K562 (cell line): ENCODE data around the gene CHAF1A. TPM values are rescaled to one million over a fixed set of nuclear protein-coding genes. Genes with fewer than 3 reads are reported as not detected.

Experiments
- ATAC-seq: fragments of 200-7000 bp; cut with Tn5 transposase; 3 replicates; pipeline ENCODE4 v1.9.1; 2020; ENCODE audit warnings: moderate library complexity
- BruUV-seq: library from RNA; stranded (reverse); fragments of 400-500 nt; replicated peaks from 2 replicates; lab custom pipeline; 2021; lab: Mats Ljungman, UMichigan
- CTCF ChIA-PET: fragments of 300-600 bp; formaldehyde crosslinking; extraction: SDS; loops from one replicate; lab custom pipeline; 2021; ENCODE audit warnings: low intra/inter-chr PET ratio; lab: Yijun Ruan, JAX
- POLR2A ChIA-PET: fragments of 300-600, 350-650 bp; sonication (Branson Sonifier 250); formaldehyde crosslinking; extraction: SDS; loops from one replicate; lab custom pipeline; 2021; ENCODE audit warnings: antibody characterized with exemption, inconsistent platforms; lab: Yijun Ruan, JAX
- DNase-seq, 4 experiments: peaks; one replicate each; pipeline versions ENCODE4 v3.0.0 to v3.0.0-alpha.2; 2011 to 2018; ENCODE audit warnings: low spot score in 3 of 4, mixed read lengths in 3 of 4; ENCODE audit errors: extremely low read depth in 1 of 4
- FAIRE-seq: peaks from 2 replicates; lab custom pipeline; 2011; peaks lifted over from hg19 to GRCh38; lab: Jason Lieb, UNC
- H2AFZ ChIP-seq: 2 replicates; pipeline ENCODE4 v1.6.0; 2011; ENCODE audit warnings: low read depth, low read length, control low read depth, inconsistent platforms
- H3K27ac ChIP-seq: fragments of 200-600 bp; 3 replicates; pipeline ENCODE4 v1.8.0; 2011; ENCODE audit warnings: low read depth, mild to moderate bottlenecking, control low read depth, inconsistent platforms, low read length, moderate library complexity, mixed read lengths; ENCODE audit errors: extremely low read depth
- H3K27me3 ChIP-seq, 2 experiments: fragments of 300-600 bp in 1 of 2; 2 replicates in 1 of 2; 3 replicates in 1 of 2; pipeline versions ENCODE4 v1.6.0 to v1.8.0; 2011; ENCODE audit warnings: inconsistent platforms in 2 of 2, low read length in 2 of 2, mild to moderate bottlenecking in 1 of 2, mixed read lengths in 1 of 2, moderate library complexity in 1 of 2; ENCODE audit not compliant: control insufficient read depth in 2 of 2, insufficient read depth in 2 of 2
- H3K36me3 ChIP-seq: fragments of 300-600 bp; 3 replicates; pipeline ENCODE4 v1.8.0; 2011; ENCODE audit warnings: mild to moderate bottlenecking, low read length, inconsistent platforms; ENCODE audit not compliant: control insufficient read depth, insufficient read depth
- H3K4me1 ChIP-seq, 2 experiments: fragments of 200-600 bp in 1 of 2; replicated peaks in 1 of 2; 2 replicates in 1 of 2; 3 replicates in 1 of 2; pipeline versions ENCODE4 v1.5.1 to v1.8.0; 2011; ENCODE audit warnings: inconsistent platforms in 2 of 2, low read length in 2 of 2, mild to moderate bottlenecking in 1 of 2, mixed read lengths in 1 of 2, moderate library complexity in 1 of 2; ENCODE audit not compliant: control insufficient read depth in 2 of 2, insufficient read depth in 2 of 2
- H3K4me2 ChIP-seq: 2 replicates; pipeline ENCODE4 v1.6.1; 2011; ENCODE audit warnings: low read length, control low read depth, inconsistent platforms, mixed read lengths; ENCODE audit not compliant: insufficient read depth
- H3K4me3 ChIP-seq: fragments of 200-600 bp; sonication (generic), shearing (Covaris generic); 2 replicates; pipeline ENCODE4 v1.5.1; 2016; ENCODE audit warnings: control low read depth, inconsistent platforms
- H3K79me2 ChIP-seq: fragments of 200-600 bp; 3 replicates; pipeline ENCODE4 v1.8.0; 2011; ENCODE audit warnings: low read length, inconsistent platforms; ENCODE audit not compliant: control insufficient read depth, insufficient read depth
- H3K9ac ChIP-seq, 2 experiments: 2 replicates each; pipeline versions ENCODE4 v1.6.0 to v1.6.1; 2011; ENCODE audit warnings: low read depth in 2 of 2, low read length in 2 of 2, control low read depth in 1 of 2, inconsistent platforms in 1 of 2, mild to moderate bottlenecking in 1 of 2, mixed read lengths in 1 of 2; ENCODE audit not compliant: insufficient read depth in 1 of 2
- H3K9me1 ChIP-seq: one replicate; pipeline ENCODE4 v1.6.0; 2011; ENCODE audit warnings: inconsistent platforms, mild to moderate bottlenecking, low read length, moderate library complexity; ENCODE audit not compliant: control insufficient read depth, insufficient read depth
- H3K9me3 ChIP-seq: replicated peaks from 2 replicates; pipeline ENCODE4 v1.5.1; 2011; ENCODE audit warnings: low read depth, low read length, inconsistent platforms; ENCODE audit not compliant: control insufficient read depth, insufficient read depth
- H4K20me1 ChIP-seq: replicated peaks from 2 replicates; pipeline ENCODE4 v1.6.1; 2011; ENCODE audit warnings: low read length, inconsistent platforms, mixed read lengths; ENCODE audit not compliant: control insufficient read depth, insufficient read depth
- BHLHE40 ChIP-seq: IDR thresholded peaks from 2 replicates; pipeline ENCODE4 v1.6.1; 2011; ENCODE audit warnings: low read length, improper control_type of control experiment
- PML ChIP-seq: IDR thresholded peaks from 2 replicates; pipeline ENCODE4 v1.6.1; 2012; ENCODE audit warnings: low read length, inconsistent platforms
- SAFB2 ChIP-seq: fragments of 200-400 bp; formaldehyde crosslinking; IDR thresholded peaks from 2 replicates; pipeline ENCODE4 v1.6.1; 2018; ENCODE audit warnings: borderline replicate concordance, low read length, low read depth, moderate library complexity; ENCODE audit not compliant: severe bottlenecking
- SNIP1 ChIP-seq: fragments of 450-650 bp; IDR thresholded peaks from 2 replicates; pipeline ENCODE4 v1.7.1; 2017; ENCODE audit warnings: low read depth, mild to moderate bottlenecking
- SRSF3 ChIP-seq: fragments of 200-400 bp; formaldehyde crosslinking; IDR thresholded peaks from 2 replicates; pipeline ENCODE4 v1.6.1; 2016; ENCODE audit warnings: mild to moderate bottlenecking, low read length, moderate library complexity; ENCODE audit not compliant: insufficient read depth
- ZBED1 ChIP-seq: IDR thresholded peaks from 2 replicates; pipeline ENCODE4 v1.6.1; 2014
- WGBS: fragments of 100-300 bp; shearing (Covaris generic); methylation state at CpG from one replicate; pipeline ENCODE4 v1.1.6; 2016; ENCODE audit warnings: low coverage, mixed read lengths; ENCODE audit not compliant: insufficient coverage; ENCODE audit errors: missing lambda C conversion rate; 5-methylcytosine and 5-hydroxymethylcytosine counted together
- in situ Hi-C: fragments of 300-500 bp; cut with MboI; formaldehyde crosslinking; loops from 4 replicates; pipeline ENCODE4 v1.15.0; 2018; ENCODE audit warnings: inconsistent platforms, mixed read lengths
- intact Hi-C: fragments of 100-400 bp; cut with micrococcal nuclease; formaldehyde crosslinking; loops from 2 replicates; pipeline ENCODE4 v1.14.2; 2022
- polyA plus RNA-seq, 8 experiments: library from polyadenylated mRNA; depleted of rRNA in 4 of 8; stranded (reverse) in 5 of 8; unstranded in 3 of 8; fragments of >200 nt; fragmentation: Nextera tagmentation in 2 of 8; fragmentation: Illumina TruSeq in 1 of 8; extraction: Ambion mirVana in 2 of 8; extraction: Trizol in 1 of 8; gene quantifications; 2 replicates each; pipeline versions ENCODE4 v1.2.1 to v1.2.3, GENCODE V29; 2011 to 2014; ENCODE audit warnings: inconsistent platforms in 1 of 8, missing spikeins in 1 of 8
- total RNA-seq, 7 experiments: library from RNA; depleted of rRNA in 6 of 7; stranded (reverse); fragments of >200 nt in 6 of 7; fragmentation: Illumina TruSeq in 2 of 7; extraction: Trizol in 2 of 7; gene quantifications; 2 replicates each; pipeline versions ENCODE4 v1.2.1 to v1.2.3, GENCODE V29; 2011 to 2021; ENCODE audit warnings: low replicate concordance in 1 of 7
- TF ChIP-seq, protein P1 (sequence below): sonication (generic); formaldehyde crosslinking; IDR thresholded peaks from 2 replicates; pipeline ENCODE4 v1.9.0; 2022; ENCODE audit warnings: mild to moderate bottlenecking, missing genetic modification reagents

The CHAF1A gene
- total and polyA plus RNA-seq, 9 of the 15 experiments (the other 6 are each of a cell fraction or from before 2014, with no cell fraction given), result 1.6 to 86.9 (median 45.2) TPM

DNA sequence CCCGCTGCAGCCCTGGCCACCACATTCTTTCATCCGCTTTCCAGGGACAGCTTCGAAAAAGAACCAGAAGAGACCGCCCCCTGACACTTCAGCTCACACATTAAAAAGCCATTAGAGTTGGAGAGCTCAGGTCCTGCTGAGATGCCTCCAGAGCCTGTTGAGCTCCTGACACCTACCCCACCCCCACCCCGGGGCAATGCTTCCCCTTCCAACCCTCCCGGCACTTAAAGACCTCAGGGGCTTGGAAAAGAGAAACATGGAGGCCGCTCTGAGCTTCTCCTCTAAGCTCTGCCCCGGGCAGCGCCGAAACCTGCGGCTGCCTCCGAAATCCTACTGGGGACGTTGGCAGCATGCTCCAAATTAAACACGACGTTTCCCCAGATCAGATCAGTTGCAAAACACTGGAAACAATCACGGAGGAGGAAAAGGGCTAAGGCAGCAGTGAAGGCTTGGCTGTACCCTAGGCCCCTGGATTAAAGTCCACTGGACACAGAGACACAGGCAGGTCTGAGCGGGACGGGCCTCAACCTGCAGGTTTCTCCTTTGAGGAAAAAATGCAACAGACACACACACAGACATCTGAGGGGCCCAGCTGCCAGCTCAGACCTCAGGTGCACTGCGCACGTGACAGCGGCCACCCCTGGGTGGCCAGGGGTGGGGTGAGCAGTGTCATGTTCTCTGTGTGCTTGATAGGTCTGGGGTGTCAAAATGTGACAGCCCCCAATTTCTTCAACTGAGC is 11.7 kb upstream of the CHAF1A start:
- TF ChIP-seq ZBED1, result no peak
- TF ChIP-seq, protein P1, sequence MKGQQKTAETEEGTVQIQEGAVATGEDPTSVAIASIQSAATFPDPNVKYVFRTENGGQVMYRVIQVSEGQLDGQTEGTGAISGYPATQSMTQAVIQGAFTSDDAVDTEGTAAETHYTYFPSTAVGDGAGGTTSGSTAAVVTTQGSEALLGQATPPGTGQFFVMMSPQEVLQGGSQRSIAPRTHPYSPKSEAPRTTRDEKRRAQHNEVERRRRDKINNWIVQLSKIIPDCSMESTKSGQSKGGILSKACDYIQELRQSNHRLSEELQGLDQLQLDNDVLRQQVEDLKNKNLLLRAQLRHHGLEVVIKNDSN, result peak; percentile 62; the same call in 1 of the 2 replicates
- TF ChIP-seq PML, result no peak
- no peak for TF ChIP-seq SRSF3
- no peak for TF ChIP-seq SAFB2
- peak; percentile 55 for TF ChIP-seq BHLHE40
- no peak for TF ChIP-seq SNIP1
- H3K79me2 ChIP-seq, result peaks cover 93% of the 10 kb centered on the region
- peak overlapping the region in 1 of 2 experiments; percentile 83; a peak in 2 of 4 replicates for H3K9ac ChIP-seq
- no peak overlapping the region for H2AFZ ChIP-seq
- H4K20me1 ChIP-seq, result peaks cover 58% of the 10 kb centered on the region
- POLR2A ChIA-PET, result interaction anchor here (0.7 to 2.1 kb wide), 5 partner anchors 8 to 959 kb away, joined by 3 to 11 read pairs (median 3); no protein-coding TSS in a partner anchor
- peak overlapping the region; percentile 40; the same call in 2 of the 3 replicates for H3K27ac ChIP-seq
- CTCF ChIA-PET, result no interaction called here
- H3K27me3 ChIP-seq, result no peaks in the 10 kb centered on the region
- no TSS peak for BruUV-seq
- peaks cover 70% of the 10 kb centered on the region for H3K36me3 ChIP-seq
- ATAC-seq (peak; percentile 27; the same call in 2 of the 3 replicates), DNase-seq (no peak), FAIRE-seq (no peak)
- no peaks in the 10 kb centered on the region for H3K9me3 ChIP-seq
- intact Hi-C loops, result no loop called here
- no peak overlapping the region for H3K4me3 ChIP-seq
- in situ Hi-C loops, result no loop called here
- peaks cover 13% of the 10 kb centered on the region for H3K9me1 ChIP-seq
- no peak overlapping the region; the same call in 1 of the 2 replicates for H3K4me2 ChIP-seq
- H3K4me1 ChIP-seq, result peaks cover 33 to 54% of the 10 kb centered on the region in 2 experiments
- whole genome bisulfite sequencing, result 71% methylated on average over 21 of the region's 21 CpGs
